Sigmoid colon (tissue), 7 donors: Measurements from ENCODE around the gene SRCIN1. TPM values are rescaled to one million over a fixed set of nuclear protein-coding genes. Genes with fewer than 3 reads are reported as not detected.
"Not testable (repeated sequence)": the region's sequence is repeated elsewhere in the genome, so short reads cannot be mapped to it uniquely, and the experiment has no call there.

ENCODE experiments used
- DNase-seq: peaks from one replicate; pipeline ENCODE4 v3.0.0-alpha.2; 2019
- H3K27ac ChIP-seq, 4 donors: fragments of 200-600 bp; sonication (generic); one replicate each; pipeline ENCODE4 v1.5.1; 2016 to 2019; ENCODE audit warnings: mild to moderate bottlenecking in 1 of 4
- H3K27me3 ChIP-seq, 3 donors: fragments of 200-600 bp; sonication (generic); one replicate each; pipeline ENCODE4 v1.5.1; 2019; ENCODE audit warnings: mild to moderate bottlenecking in 1 of 3
- H3K36me3 ChIP-seq, 4 donors: fragments of 200-600 bp; sonication (generic); one replicate each; pipeline ENCODE4 v1.5.1; 2016 to 2019
- H3K4me1 ChIP-seq, 4 donors: fragments of 200-600 bp; sonication (generic); one replicate each; pipeline ENCODE4 v1.5.1; 2017 to 2019
- H3K4me3 ChIP-seq, 4 donors: fragments of 200-600 bp; sonication (generic); one replicate each; pipeline ENCODE4 v1.5.1; 2017 to 2019; ENCODE audit warnings: mild to moderate bottlenecking in 2 of 4, moderate library complexity in 1 of 4
- H3K9me3 ChIP-seq, 4 donors: fragments of 200-600 bp in 3 of 4; sonication (generic) in 3 of 4; one replicate each; pipeline versions ENCODE4 v1.5.1 to v1.6.1; 2013 to 2019
- EP300 ChIP-seq, 4 donors: sonication (generic); formaldehyde crosslinking; IDR thresholded peaks; one replicate each; pipeline ENCODE4 v1.6.1; 2017; ENCODE audit warnings: antibody characterized with exemption in 4 of 4
- POLR2A ChIP-seq, 2 donors: fragments of 450-650 bp; IDR thresholded peaks; one replicate each; pipeline ENCODE4 v1.6.1; 2016; ENCODE audit warnings: antibody characterized with exemption in 2 of 2, mild to moderate bottlenecking in 2 of 2, moderate library complexity in 2 of 2
- POLR2AphosphoS5 ChIP-seq, 4 donors: sonication (generic); formaldehyde crosslinking; IDR thresholded peaks; one replicate each; pipeline ENCODE4 v1.6.1; 2017; ENCODE audit warnings: antibody characterized with exemption in 4 of 4
- WGBS, 2 donors: extraction: QIAGEN DNeasy Blood & Tissue Kit; methylation state at CpG; one replicate each; pipeline ENCODE4 v1.1.7; 2013; 5-methylcytosine and 5-hydroxymethylcytosine counted together
- intact Hi-C: fragments of 100-400 bp; cut with DNase I; formaldehyde crosslinking; loops from one replicate; pipeline ENCODE4 v1.15.1; 2023
- polyA plus RNA-seq, 3 donors: library from polyadenylated mRNA; stranded (reverse); fragments of 200-250 nt; gene quantifications; one replicate each; pipeline ENCODE4 v1.2.3, GENCODE V29; 2013
- total RNA-seq, 4 donors: library from RNA; depleted of rRNA; stranded (reverse); fragments of >200 nt; gene quantifications; one replicate each; pipeline ENCODE4 v1.1.0, GENCODE V29; 2016
- TF ChIP-seq, protein P1 (sequence below), 4 experiments: fragments of 450-650 bp in 3 of 4; fragments of 200-600 bp in 1 of 4; IDR thresholded peaks; one replicate each; pipeline ENCODE4 v1.5.1; 2016 to 2019; ENCODE audit warnings: antibody characterized with exemption in 4 of 4, mild to moderate bottlenecking in 3 of 4, moderate library complexity in 2 of 4
- donor health status: healthy with polysubstance abuse.
- donor health status: Bipolar disorder and iron deficiency.
- donor health status: healthy.

SRCIN1 gene
- total and polyA plus RNA-seq, 7 donors = 0.81 to 9.4 (median 1.3) TPM; not detected in 1

DNA sequence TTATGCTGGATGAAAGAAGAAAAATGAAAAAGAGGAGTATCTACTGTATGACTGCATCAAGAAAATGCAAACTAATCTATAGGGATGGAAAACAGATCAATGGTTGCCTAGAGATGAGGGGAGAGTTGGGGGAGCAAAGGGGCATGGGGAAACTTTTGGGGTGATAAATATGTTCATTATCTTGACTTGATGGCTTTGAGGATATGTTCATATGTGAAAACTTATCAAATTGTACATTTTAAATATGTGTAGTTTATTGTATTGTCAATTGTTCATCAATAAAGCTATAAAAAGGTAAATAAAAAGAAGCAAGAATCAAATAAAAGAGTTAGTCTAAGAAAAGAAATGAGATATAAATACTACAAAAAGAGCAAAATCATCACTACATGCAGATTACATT lies 19.7 kb upstream of the SRCIN1 start:
- H3K27me3 ChIP-seq = no peaks in the 10 kb centered on the region
- H3K9me3 ChIP-seq = no peaks in the 10 kb centered on the region
- no peak for DNase-seq
- no peaks in the 10 kb centered on the region for H3K36me3 ChIP-seq
- intact Hi-C loops = no loop called here
- H3K27ac ChIP-seq = no peak overlapping the region
- no peaks in the 10 kb centered on the region for H3K4me1 ChIP-seq
- TF ChIP-seq POLR2A (IDR thresholded peaks at IDR 0.05) (no peak), POLR2AphosphoS5 (IDR thresholded peaks at IDR 0.05) (no peak), EP300 (IDR thresholded peaks at IDR 0.05) (no peak)
- TF ChIP-seq, protein P1, sequence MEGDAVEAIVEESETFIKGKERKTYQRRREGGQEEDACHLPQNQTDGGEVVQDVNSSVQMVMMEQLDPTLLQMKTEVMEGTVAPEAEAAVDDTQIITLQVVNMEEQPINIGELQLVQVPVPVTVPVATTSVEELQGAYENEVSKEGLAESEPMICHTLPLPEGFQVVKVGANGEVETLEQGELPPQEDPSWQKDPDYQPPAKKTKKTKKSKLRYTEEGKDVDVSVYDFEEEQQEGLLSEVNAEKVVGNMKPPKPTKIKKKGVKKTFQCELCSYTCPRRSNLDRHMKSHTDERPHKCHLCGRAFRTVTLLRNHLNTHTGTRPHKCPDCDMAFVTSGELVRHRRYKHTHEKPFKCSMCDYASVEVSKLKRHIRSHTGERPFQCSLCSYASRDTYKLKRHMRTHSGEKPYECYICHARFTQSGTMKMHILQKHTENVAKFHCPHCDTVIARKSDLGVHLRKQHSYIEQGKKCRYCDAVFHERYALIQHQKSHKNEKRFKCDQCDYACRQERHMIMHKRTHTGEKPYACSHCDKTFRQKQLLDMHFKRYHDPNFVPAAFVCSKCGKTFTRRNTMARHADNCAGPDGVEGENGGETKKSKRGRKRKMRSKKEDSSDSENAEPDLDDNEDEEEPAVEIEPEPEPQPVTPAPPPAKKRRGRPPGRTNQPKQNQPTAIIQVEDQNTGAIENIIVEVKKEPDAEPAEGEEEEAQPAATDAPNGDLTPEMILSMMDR (IDR thresholded peaks at IDR 0.05) = no peak
- H3K4me3 ChIP-seq = no peak overlapping the region

DNA sequence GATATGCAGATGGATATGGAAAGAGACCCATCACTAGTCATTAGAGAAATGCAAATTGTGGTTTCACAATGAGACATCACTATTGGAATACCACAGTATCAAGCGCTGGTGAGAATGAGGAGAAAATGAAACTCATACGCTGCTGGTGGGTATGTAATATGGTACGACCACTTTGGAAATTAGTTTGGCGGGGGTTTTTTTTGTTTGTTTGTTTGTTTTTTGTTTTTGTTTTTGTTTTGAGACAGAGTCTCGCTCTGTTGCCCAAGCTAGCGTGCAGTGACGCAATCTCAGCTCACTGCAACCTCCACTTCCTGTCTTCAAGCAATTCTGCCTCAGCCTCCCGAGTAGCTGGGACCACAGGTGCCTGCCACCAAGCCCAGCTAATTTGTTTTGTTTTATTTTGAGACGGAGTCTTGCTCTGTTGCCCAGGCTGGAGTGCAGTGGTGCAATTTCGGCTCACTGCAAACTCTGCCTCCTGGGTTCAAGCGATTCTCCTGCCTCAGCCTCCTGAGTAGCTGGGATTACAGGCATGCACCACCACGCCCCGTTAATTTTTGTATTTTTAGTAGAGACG lies 19.1 kb upstream of the SRCIN1 start:
- DNase-seq, intact Hi-C loops: not testable (repeated sequence)

DNA sequence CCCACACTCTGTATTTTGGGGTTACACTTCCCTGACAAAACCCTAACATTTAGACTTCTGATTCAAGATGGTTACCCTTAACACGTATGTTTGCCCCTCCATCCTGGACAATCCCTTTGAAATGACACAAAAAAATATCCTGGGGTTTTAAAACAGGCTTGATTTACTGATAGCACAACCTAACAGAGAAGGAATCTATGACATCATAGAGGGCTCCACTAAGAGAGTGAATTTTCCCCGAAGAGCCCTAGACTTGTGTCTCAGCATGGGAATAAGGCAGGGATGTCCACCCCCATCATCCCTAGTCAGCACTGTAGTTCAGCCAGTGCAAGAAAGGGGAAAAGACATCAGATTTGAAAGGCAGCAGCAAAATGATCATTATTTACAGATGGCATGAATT lies 15.8 kb upstream of the SRCIN1 start:
- intact Hi-C loops = no loop called here
- H3K36me3 ChIP-seq = no peaks in the 10 kb centered on the region
- peaks cover 0 to 6% (median 0%) of the 10 kb centered on the region in 3 donors for H3K27me3 ChIP-seq
- no peak for TF ChIP-seq POLR2A (IDR thresholded peaks at IDR 0.05)
- TF ChIP-seq POLR2AphosphoS5 (IDR thresholded peaks at IDR 0.05) = no peak
- TF ChIP-seq, protein P1 (IDR thresholded peaks at IDR 0.05) = no peak
- no peak for TF ChIP-seq EP300 (IDR thresholded peaks at IDR 0.05)
- no peak overlapping the region for H3K4me3 ChIP-seq
- H3K4me1 ChIP-seq = no peaks in the 10 kb centered on the region
- H3K27ac ChIP-seq = no peak overlapping the region
- 78 to 79% methylated on average over 2 of the region's 2 CpGs for WGBS, 2 donors
- H3K9me3 ChIP-seq = no peaks in the 10 kb centered on the region
- DNase-seq = no peak

More for the DNA sequence above, 19.1 kb upstream of the SRCIN1 start:
- H3K4me3 ChIP-seq, H3K27ac ChIP-seq, H3K4me1 ChIP-seq, H3K9me3 ChIP-seq, H3K36me3 ChIP-seq, H3K27me3 ChIP-seq: not testable (repeated sequence)
- WGBS, 2 donors = 75 to 77% methylated on average over 14 of the region's 14 CpGs

DNA sequence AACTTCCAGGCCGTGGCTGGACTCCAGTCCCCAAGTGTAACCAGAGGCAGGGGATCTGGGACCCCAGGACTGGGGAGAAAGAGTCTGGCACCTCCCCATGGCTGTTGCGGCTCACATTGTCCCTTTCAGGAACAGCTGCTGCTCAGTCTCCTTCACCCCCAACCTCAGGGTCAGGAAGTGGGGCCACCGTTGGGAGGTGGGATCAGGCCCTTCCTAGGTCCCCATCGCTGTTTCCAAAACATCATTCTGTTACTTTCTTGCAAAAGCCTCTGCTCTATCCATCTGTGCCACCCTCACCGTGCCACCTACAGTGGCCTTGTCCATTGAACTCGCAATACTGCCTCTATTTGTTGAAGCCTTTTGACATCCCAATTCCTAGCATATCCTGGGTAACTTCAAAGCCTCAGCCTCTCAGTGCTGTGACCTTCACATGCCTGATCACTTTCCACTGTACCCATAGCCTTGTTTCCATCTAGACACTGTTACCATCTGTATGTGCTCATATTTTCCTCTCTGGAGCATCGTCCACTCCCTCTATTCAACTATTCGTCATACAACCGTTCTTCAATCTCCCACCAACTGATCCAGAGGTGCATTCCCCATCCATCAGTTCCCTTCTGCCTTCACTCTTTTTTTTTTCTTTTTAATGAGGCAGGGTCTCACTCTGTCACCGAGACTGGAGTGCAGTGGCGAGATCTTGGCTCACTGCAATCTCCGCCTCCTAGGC lies 15.0 kb upstream of the SRCIN1 start:
- 82 to 86% methylated on average over 12 of the region's 12 CpGs for WGBS, 2 donors
- TF ChIP-seq POLR2A (IDR thresholded peaks at IDR 0.05) = no peak
- TF ChIP-seq EP300 (IDR thresholded peaks at IDR 0.05) = no peak
- no peak for TF ChIP-seq POLR2AphosphoS5 (IDR thresholded peaks at IDR 0.05)
- Histone ChIP-seq H3K27me3 (peaks cover 0 to 6% (median 0%) of the 10 kb centered on the region in 3 donors), H3K4me3 (no peak overlapping the region), H3K4me1 (no peaks in the 10 kb centered on the region), H3K27ac (no peak overlapping the region), H3K9me3 (no peaks in the 10 kb centered on the region), H3K36me3 (no peaks in the 10 kb centered on the region)
- intact Hi-C loops = no loop called here
- no peak for DNase-seq

DNA sequence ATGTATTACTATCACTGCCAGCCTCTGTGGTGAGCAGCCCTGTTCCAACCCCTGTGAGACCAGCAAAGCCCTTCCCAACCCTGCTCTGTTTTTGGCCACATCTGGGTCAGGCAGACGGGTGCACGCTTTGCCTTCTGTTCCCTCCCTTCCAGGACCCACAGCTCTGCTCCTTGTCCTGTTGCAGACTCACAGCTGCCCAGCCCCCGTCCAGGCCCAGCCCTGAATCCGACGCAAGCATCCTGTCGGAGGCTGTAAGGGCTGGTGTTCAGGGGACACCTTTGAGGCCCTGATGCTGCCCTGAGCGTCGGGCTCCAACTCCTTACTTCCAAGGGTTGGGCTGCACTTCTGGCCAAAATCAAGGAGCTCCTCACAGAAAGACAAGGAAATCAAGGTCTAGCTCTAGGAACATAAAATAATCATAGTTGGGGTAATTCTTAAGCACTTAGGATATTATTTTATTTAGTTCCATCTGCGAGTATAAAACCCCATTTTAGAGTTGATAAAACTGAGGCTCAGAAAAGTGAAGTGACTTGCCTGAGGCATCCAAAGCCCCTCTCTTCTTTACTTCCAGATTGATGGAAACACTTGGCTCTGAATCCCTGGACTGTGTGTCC lies 14.3 kb upstream of the SRCIN1 start:
- TF ChIP-seq, protein P1 (IDR thresholded peaks at IDR 0.05) = no peak
- no peak for TF ChIP-seq POLR2A (IDR thresholded peaks at IDR 0.05)
- TF ChIP-seq POLR2AphosphoS5 (IDR thresholded peaks at IDR 0.05) = no peak
- no peak for TF ChIP-seq EP300 (IDR thresholded peaks at IDR 0.05)
- Histone ChIP-seq H3K27me3 (peaks cover 0 to 6% (median 0%) of the 10 kb centered on the region in 3 donors), H3K4me3 (no peak overlapping the region), H3K36me3 (no peaks in the 10 kb centered on the region), H3K9me3 (no peaks in the 10 kb centered on the region), H3K4me1 (no peaks in the 10 kb centered on the region), H3K27ac (no peak overlapping the region)
- intact Hi-C loops = no loop called here
- peak; percentile 25 for DNase-seq
- 78 to 89% methylated on average over 9 of the region's 9 CpGs for WGBS, 2 donors
